Smooth muscle cell (in vitro differentiated cells): ENCODE results near the gene ALOXE3. TPM values are rescaled to one million over a fixed set of nuclear protein-coding genes. Genes with fewer than 3 reads are reported as not detected.

ENCODE experiments used
- DNase-seq: peaks from one replicate; lab custom pipeline; 2025; ENCODE audit not compliant: unreplicated experiment; lab: John Stamatoyannopoulos, UW
- H2AFZ ChIP-seq: fragments of 200-600 bp; sonication (generic); 2 replicates; pipeline ENCODE4 v1.6.0; 2016; ENCODE audit warnings: antibody characterized with exemption, low read depth, mild to moderate bottlenecking
- H3F3A ChIP-seq: fragments of 200-600 bp; sonication (generic); 2 replicates; pipeline ENCODE4 v1.6.0; 2017; ENCODE audit warnings: antibody characterized with exemption, low read depth
- H3K27ac ChIP-seq: fragments of 200-600 bp; sonication (generic); 2 replicates; pipeline ENCODE4 v1.5.1; 2016; ENCODE audit warnings: low read depth, mild to moderate bottlenecking
- H3K27me3 ChIP-seq: fragments of 200-600 bp; sonication (generic); 2 replicates; pipeline ENCODE4 v1.6.1; 2016; ENCODE audit warnings: low read depth, mild to moderate bottlenecking
- H3K36me3 ChIP-seq: fragments of 200-600 bp; sonication (generic); 2 replicates; pipeline ENCODE4 v1.5.1; 2016; ENCODE audit warnings: low read depth
- H3K4me1 ChIP-seq: fragments of 200-600 bp; sonication (generic); 2 replicates; pipeline ENCODE4 v1.5.1; 2016; ENCODE audit warnings: low read depth
- H3K4me2 ChIP-seq: fragments of 200-600 bp; sonication (generic); 2 replicates; pipeline ENCODE4 v1.6.0; 2016; ENCODE audit warnings: mild to moderate bottlenecking
- H3K4me3 ChIP-seq: fragments of 200-600 bp; sonication (generic); 2 replicates; pipeline ENCODE4 v1.5.1; 2016; ENCODE audit warnings: mild to moderate bottlenecking
- H3K79me2 ChIP-seq: fragments of 200-600 bp; sonication (generic); 2 replicates; pipeline ENCODE4 v1.6.0; 2016; ENCODE audit warnings: low read depth, mild to moderate bottlenecking
- H3K9ac ChIP-seq: fragments of 200-600 bp; sonication (generic); 2 replicates; pipeline ENCODE4 v1.6.0; 2016; ENCODE audit warnings: low read depth
- H3K9me3 ChIP-seq: fragments of 200-600 bp; sonication (generic); replicated peaks from 2 replicates; pipeline ENCODE4 v1.5.1; 2016; ENCODE audit warnings: low read depth
- H4K20me1 ChIP-seq: fragments of 200-600 bp; sonication (generic); 2 replicates; pipeline ENCODE4 v1.6.0; 2016; ENCODE audit warnings: low read depth
- WGBS: methylation state at CpG from one replicate; pipeline ENCODE4 v1.1.7; 2016; ENCODE audit warnings: low lambda C conversion rate; 5-methylcytosine and 5-hydroxymethylcytosine counted together
- polyA plus RNA-seq: library from polyadenylated mRNA; unstranded; fragments of >200 nt; fragmentation: Nextera tagmentation; extraction: Ambion mirVana; gene quantifications from 2 replicates; pipeline ENCODE4 v1.2.1, GENCODE V29; 2016
- total RNA-seq: library from RNA; depleted of rRNA; stranded (reverse); fragments of >200 nt; gene quantifications from 2 replicates; pipeline ENCODE4 v1.2.3, GENCODE V29; 2014
- TF ChIP-seq, protein P1 (sequence below): fragments of 200-600 bp; sonication (generic); IDR thresholded peaks from 2 replicates; pipeline ENCODE4 v1.5.1; 2017; ENCODE audit warnings: borderline replicate concordance, mild to moderate bottlenecking, antibody characterized with exemption; ENCODE audit not compliant: insufficient read depth, poor library complexity, severe bottlenecking

The ALOXE3 gene
- total and polyA plus RNA-seq, 2 experiments from 2014 or later = 0.25 to 1.7 TPM

DNA sequence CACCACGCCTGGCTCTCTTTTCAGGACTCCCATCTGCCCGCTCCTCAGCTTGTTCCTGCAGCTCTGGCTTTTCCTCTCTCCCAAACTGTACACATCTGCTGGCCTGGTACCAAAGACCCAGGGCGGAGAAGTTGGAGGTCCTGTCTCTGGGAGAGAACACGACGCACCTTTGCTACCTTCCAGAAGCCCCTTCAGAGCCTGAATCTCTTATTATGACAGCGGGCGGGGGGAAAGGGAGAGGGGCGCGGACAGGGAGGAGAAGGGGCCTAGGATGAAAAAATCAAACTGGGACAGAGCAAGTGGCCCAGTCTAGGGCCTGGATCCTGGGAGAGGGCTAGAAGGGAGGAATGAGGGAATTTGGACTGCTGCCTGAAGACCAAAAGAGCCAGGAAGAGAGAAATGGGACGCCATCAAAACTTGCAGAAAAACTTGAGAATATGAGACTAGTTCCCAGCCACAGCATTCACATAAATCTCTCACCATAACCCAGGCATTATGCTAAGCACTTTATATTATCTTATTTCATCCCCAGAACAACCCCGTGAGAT lies 36.4 kb upstream of the ALOXE3 start:
- Histone ChIP-seq H3F3A (peaks cover 10% of the 10 kb centered on the region), H3K27ac (peak overlapping the region; percentile 99), H3K4me3 (peak overlapping the region; percentile 70), H3K4me2 (peak overlapping the region; percentile 93), H3K9me3 (no peaks in the 10 kb centered on the region), H4K20me1 (peaks cover 50% of the 10 kb centered on the region), H2AFZ (no peak overlapping the region), H3K4me1 (peaks cover 17% of the 10 kb centered on the region), H3K9ac (peak overlapping the region; percentile 94), H3K79me2 (peaks cover 10% of the 10 kb centered on the region), H3K27me3 (no peaks in the 10 kb centered on the region), H3K36me3 (no peaks in the 10 kb centered on the region)
- WGBS = 53% methylated on average over 11 of the region's 11 CpGs
- TF ChIP-seq, protein P1, sequence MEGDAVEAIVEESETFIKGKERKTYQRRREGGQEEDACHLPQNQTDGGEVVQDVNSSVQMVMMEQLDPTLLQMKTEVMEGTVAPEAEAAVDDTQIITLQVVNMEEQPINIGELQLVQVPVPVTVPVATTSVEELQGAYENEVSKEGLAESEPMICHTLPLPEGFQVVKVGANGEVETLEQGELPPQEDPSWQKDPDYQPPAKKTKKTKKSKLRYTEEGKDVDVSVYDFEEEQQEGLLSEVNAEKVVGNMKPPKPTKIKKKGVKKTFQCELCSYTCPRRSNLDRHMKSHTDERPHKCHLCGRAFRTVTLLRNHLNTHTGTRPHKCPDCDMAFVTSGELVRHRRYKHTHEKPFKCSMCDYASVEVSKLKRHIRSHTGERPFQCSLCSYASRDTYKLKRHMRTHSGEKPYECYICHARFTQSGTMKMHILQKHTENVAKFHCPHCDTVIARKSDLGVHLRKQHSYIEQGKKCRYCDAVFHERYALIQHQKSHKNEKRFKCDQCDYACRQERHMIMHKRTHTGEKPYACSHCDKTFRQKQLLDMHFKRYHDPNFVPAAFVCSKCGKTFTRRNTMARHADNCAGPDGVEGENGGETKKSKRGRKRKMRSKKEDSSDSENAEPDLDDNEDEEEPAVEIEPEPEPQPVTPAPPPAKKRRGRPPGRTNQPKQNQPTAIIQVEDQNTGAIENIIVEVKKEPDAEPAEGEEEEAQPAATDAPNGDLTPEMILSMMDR = no peak
- no peak for DNase-seq

DNA sequence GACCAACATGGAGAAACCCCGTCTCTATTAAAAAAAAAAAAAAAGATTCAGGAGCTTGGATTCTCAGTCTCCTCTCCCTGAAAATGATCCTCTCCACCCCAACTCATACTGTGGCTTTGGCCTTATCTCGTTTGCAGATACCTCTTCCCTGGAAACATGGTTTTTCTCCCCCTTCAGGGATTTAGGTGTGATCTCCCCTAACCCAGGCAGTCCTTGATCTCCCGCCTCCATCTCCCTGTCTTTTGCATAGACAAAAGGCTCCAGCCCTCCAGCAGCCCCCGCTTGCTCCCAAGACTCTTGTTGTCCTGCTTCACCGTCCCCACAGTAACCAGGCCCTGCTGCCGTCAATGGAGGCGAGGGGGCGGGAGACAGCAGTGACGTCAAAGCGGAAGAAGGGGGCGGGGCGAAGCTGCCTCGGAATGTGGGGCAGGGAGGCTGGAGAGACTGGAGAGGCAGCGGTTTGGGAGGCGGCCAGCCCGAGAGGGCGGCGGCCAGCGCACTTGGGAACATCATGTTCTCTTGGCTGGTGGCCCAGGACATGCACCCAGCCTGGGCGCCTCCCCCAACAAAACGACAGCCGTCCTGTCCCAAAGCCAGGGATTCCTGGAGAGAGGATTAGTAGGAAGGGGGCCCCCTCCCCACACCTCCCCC lies 35.8 kb upstream of the ALOXE3 start:
- WGBS = 8% methylated on average over 21 of the region's 22 CpGs
- H3K79me2 ChIP-seq = peaks cover 10% of the 10 kb centered on the region
- H3K4me1 ChIP-seq = peaks cover 17% of the 10 kb centered on the region
- no peaks in the 10 kb centered on the region for H3K9me3 ChIP-seq
- peaks cover 10% of the 10 kb centered on the region for H3F3A ChIP-seq
- H2AFZ ChIP-seq = no peak overlapping the region
- H3K4me3 ChIP-seq = peak overlapping the region; percentile 70
- TF ChIP-seq, protein P1 = no peak
- peak overlapping the region; percentile 99 for H3K27ac ChIP-seq
- H4K20me1 ChIP-seq = peaks cover 51% of the 10 kb centered on the region
- no peaks in the 10 kb centered on the region for H3K27me3 ChIP-seq
- peaks cover 5% of the 10 kb centered on the region for H3K36me3 ChIP-seq
- peak; percentile 97 for DNase-seq
- H3K9ac ChIP-seq = peak overlapping the region; percentile 94
- peak overlapping the region; percentile 93 for H3K4me2 ChIP-seq

- Histone ChIP-seq H3K4me3 (peak overlapping the region; percentile 79), H4K20me1 (peaks cover 55% of the 10 kb centered on the region), H3K27ac (peak overlapping the region; percentile 99), H3K9me3 (no peaks in the 10 kb centered on the region), H3K27me3 (no peaks in the 10 kb centered on the region), H2AFZ (no peak overlapping the region), H3F3A (peaks cover 10% of the 10 kb centered on the region), H3K4me2 (peak overlapping the region; percentile 95), H3K9ac (peak overlapping the region; percentile 94), H3K79me2 (peaks cover 10% of the 10 kb centered on the region), H3K4me1 (peaks cover 17% of the 10 kb centered on the region), H3K36me3 (peaks cover 5% of the 10 kb centered on the region)
- WGBS = 35% methylated on average over 13 of the region's 13 CpGs
- peak; percentile 38 for DNase-seq
- TF ChIP-seq, protein P1 = no peak
Observed at GRCh38 chr17:8153525-8153956, 35.2 kb upstream of the ALOXE3 start.
